HepG2 (cell line): Measurements from ENCODE around the gene MTHFD1L.

Experiments used
- CTCF ChIP-seq: sonication (generic); formaldehyde crosslinking; IDR thresholded peaks from 2 replicates; pipeline ENCODE4 v1.5.0; 2020; ENCODE audit warnings: mild to moderate bottlenecking, missing genetic modification reagents, moderate library complexity
- HMGXB4 ChIP-seq, 2 experiments: sonication (generic) in 1 of 2; formaldehyde crosslinking in 1 of 2; IDR thresholded peaks; 2 replicates each; pipeline versions ENCODE4 v1.4.0 to v1.6.1; 2018 to 2020; ENCODE audit warnings: missing genetic modification reagents in 2 of 2, borderline replicate concordance in 1 of 2, low read depth in 1 of 2, mild to moderate bottlenecking in 1 of 2, missing biosample characterization in 1 of 2
- MIER3 ChIP-seq: IDR thresholded peaks from 2 replicates; pipeline ENCODE4 v1.6.1; 2016; ENCODE audit warnings: missing compliant biosample characterization, borderline replicate concordance
- NFE2 ChIP-seq: sonication (generic); formaldehyde crosslinking; IDR thresholded peaks from 2 replicates; pipeline ENCODE4 v1.4.0; 2020; ENCODE audit warnings: missing genetic modification reagents
- PATZ1 ChIP-seq: sonication (generic); formaldehyde crosslinking; IDR thresholded peaks from 2 replicates; pipeline ENCODE4 v1.4.0; 2020; ENCODE audit warnings: missing genetic modification reagents
- RORA ChIP-seq: sonication (generic); formaldehyde crosslinking; IDR thresholded peaks from 2 replicates; pipeline ENCODE4 v1.5.0; 2020; ENCODE audit warnings: mild to moderate bottlenecking, missing genetic modification reagents, moderate library complexity
- ZNF749 ChIP-seq: sonication (generic); formaldehyde crosslinking; IDR thresholded peaks from 2 replicates; pipeline ENCODE4 v1.8.0; 2022; ENCODE audit warnings: mild to moderate bottlenecking, missing genetic modification reagents, moderate library complexity, borderline replicate concordance

- TF ChIP-seq RORA (CRISPR knock-in tag) (no peak), ZNF749 (CRISPR knock-in tag) (no peak), PATZ1 (CRISPR knock-in tag) (no peak), MIER3 (CRISPR knock-in tag) (no peak), CTCF (CRISPR knock-in tag) (no peak), HMGXB4 (CRISPR knock-in tag; IDR thresholded peaks at IDR 0.05; ENCODE audit: borderline replicate concordance in 1 of 2, low read depth in 1 of 2) (no peak), NFE2 (no peak)
Observed at GRCh38 chr6:151071295-151071694, 205.8 kb downstream of the MTHFD1L start.
